Astrocyte (in vitro differentiated cells and primary cell): ENCODE results near the gene GARIN3. TPM values are rescaled to one million over a fixed set of nuclear protein-coding genes. Genes with fewer than 3 reads are reported as not detected.

ENCODE experiments used
- DNase-seq: peaks from one replicate; pipeline ENCODE4 v3.0.0-alpha.2; 2010; ENCODE audit warnings: low read depth
- FAIRE-seq: peaks from 2 replicates; lab custom pipeline; 2011; peaks lifted over from hg19 to GRCh38; lab: Jason Lieb, UNC
- H2AFZ ChIP-seq: 2 replicates; pipeline ENCODE4 v1.6.0; 2012; ENCODE audit warnings: low read depth, low read length, inconsistent platforms
- H3K27ac ChIP-seq: 2 replicates; pipeline ENCODE4 v1.5.1; 2011; ENCODE audit warnings: low read depth, low read length, inconsistent platforms
- H3K27me3 ChIP-seq: 2 replicates; pipeline ENCODE4 v1.6.0; 2011; ENCODE audit warnings: low read length, inconsistent platforms; ENCODE audit not compliant: insufficient read depth
- H3K36me3 ChIP-seq: 2 replicates; pipeline ENCODE4 v1.5.1; 2011; ENCODE audit warnings: low read length, inconsistent platforms; ENCODE audit not compliant: insufficient read depth
- H3K4me1 ChIP-seq: 2 replicates; pipeline ENCODE4 v1.5.1; 2011; ENCODE audit warnings: low read length, inconsistent platforms; ENCODE audit not compliant: insufficient read depth
- H3K4me2 ChIP-seq: 2 replicates; pipeline ENCODE4 v1.6.0; 2012; ENCODE audit warnings: low read length, inconsistent platforms
- H3K4me3 ChIP-seq: 2 replicates; pipeline ENCODE4 v1.5.1; 2011; ENCODE audit warnings: low read depth, mild to moderate bottlenecking, low read length, inconsistent platforms; ENCODE audit not compliant: insufficient read depth
- H3K79me2 ChIP-seq: 2 replicates; pipeline ENCODE4 v1.6.0; 2012; ENCODE audit warnings: mild to moderate bottlenecking, low read length, inconsistent platforms; ENCODE audit not compliant: insufficient read depth
- H3K9ac ChIP-seq: 2 replicates; pipeline ENCODE4 v1.6.0; 2012; ENCODE audit warnings: mild to moderate bottlenecking, low read length, inconsistent platforms
- H3K9me3 ChIP-seq: 2 replicates; pipeline ENCODE4 v1.5.1; 2012; ENCODE audit warnings: low read depth, mild to moderate bottlenecking, low read length, inconsistent platforms; ENCODE audit not compliant: insufficient read depth
- H4K20me1 ChIP-seq: 2 replicates; pipeline ENCODE4 v1.6.0; 2012; ENCODE audit warnings: low read length, inconsistent platforms; ENCODE audit not compliant: insufficient read depth
- H3K27ac Mint-ChIP-seq: one replicate; pipeline ENCODE4 v1.8.0; 2021; ENCODE audit warnings: mild to moderate bottlenecking, mixed read lengths; ENCODE audit not compliant: unreplicated experiment
- H3K27me3 Mint-ChIP-seq: one replicate; pipeline ENCODE4 v1.8.0; 2021; ENCODE audit warnings: low read depth, mixed read lengths; ENCODE audit not compliant: unreplicated experiment
- H3K36me3 Mint-ChIP-seq: one replicate; pipeline ENCODE4 v1.8.0; 2021; ENCODE audit warnings: low read depth, mixed read lengths; ENCODE audit not compliant: unreplicated experiment
- H3K4me1 Mint-ChIP-seq: one replicate; pipeline ENCODE4 v1.8.0; 2021; ENCODE audit warnings: low read depth, mixed read lengths; ENCODE audit not compliant: unreplicated experiment
- H3K4me3 Mint-ChIP-seq: one replicate; pipeline ENCODE4 v1.8.0; 2021; ENCODE audit warnings: mild to moderate bottlenecking, moderate library complexity, mixed read lengths; ENCODE audit not compliant: unreplicated experiment
- H3K9me3 Mint-ChIP-seq: one replicate; pipeline ENCODE4 v1.8.0; 2021; ENCODE audit warnings: mild to moderate bottlenecking, mixed read lengths; ENCODE audit not compliant: unreplicated experiment
- CTCF ChIP-seq: IDR thresholded peaks from 2 replicates; pipeline ENCODE4 v1.5.1; 2011; ENCODE audit warnings: low read depth, mild to moderate bottlenecking, inconsistent platforms, low read length, moderate library complexity; ENCODE audit not compliant: insufficient read depth
- EZH2 ChIP-seq: IDR thresholded peaks from 2 replicates; pipeline ENCODE4 v1.6.1; 2012; ENCODE audit warnings: mild to moderate bottlenecking, low read length, inconsistent platforms; ENCODE audit not compliant: insufficient read depth
- total RNA-seq: library from RNA; stranded (reverse); gene quantifications from 2 replicates; pipeline ENCODE4 v1.2.1, GENCODE V29; 2021

Gene GARIN3
- total RNA-seq, 1 donor from 2014 or later, result not detected

GRCh38 chr5:157204765-157205164, 38.7 kb upstream of the GARIN3 start:
- H3K4me3 Mint-ChIP-seq, result no peak overlapping the region
- no peaks in the 10 kb centered on the region for H3K36me3 ChIP-seq
- no peaks in the 10 kb centered on the region for H4K20me1 ChIP-seq
- H3K9ac ChIP-seq, result no peak overlapping the region
- no peak overlapping the region for H3K27ac Mint-ChIP-seq
- H3K4me2 ChIP-seq, result no peak overlapping the region
- no peaks in the 10 kb centered on the region for H3K27me3 ChIP-seq
- no peaks in the 10 kb centered on the region for H3K4me1 Mint-ChIP-seq
- H3K4me3 ChIP-seq, result no peak overlapping the region
- no peaks in the 10 kb centered on the region for H3K4me1 ChIP-seq
- peaks cover 2% of the 10 kb centered on the region for H3K9me3 ChIP-seq
- no peaks in the 10 kb centered on the region for H3K79me2 ChIP-seq
- H3K36me3 Mint-ChIP-seq, result no peaks in the 10 kb centered on the region
- no peak overlapping the region for H3K27ac ChIP-seq
- no peak overlapping the region for H2AFZ ChIP-seq
- no peaks in the 10 kb centered on the region for H3K27me3 Mint-ChIP-seq
- DNase-seq (no peak), FAIRE-seq (no peak)
- no peak for TF ChIP-seq CTCF
- TF ChIP-seq EZH2, result no peak
- peaks cover 2% of the 10 kb centered on the region for H3K9me3 Mint-ChIP-seq

GRCh38 chr5:157203417-157203816, 37.4 kb upstream of the GARIN3 start:
- no peak overlapping the region for H3K9ac ChIP-seq
- H3K4me3 ChIP-seq, result no peak overlapping the region
- H4K20me1 ChIP-seq, result no peaks in the 10 kb centered on the region
- Mint-ChIP-seq H3K27me3 (no peaks in the 10 kb centered on the region), H3K4me1 (no peaks in the 10 kb centered on the region), H3K4me3 (no peak overlapping the region), H3K9me3 (peaks cover 2% of the 10 kb centered on the region), H3K27ac (no peak overlapping the region), H3K36me3 (no peaks in the 10 kb centered on the region)
- no peaks in the 10 kb centered on the region for H3K4me1 ChIP-seq
- DNase-seq (no peak), FAIRE-seq (no peak)
- TF ChIP-seq CTCF, result no peak
- no peak for TF ChIP-seq EZH2
- no peak overlapping the region for H3K27ac ChIP-seq
- H3K4me2 ChIP-seq, result no peak overlapping the region
- H2AFZ ChIP-seq, result no peak overlapping the region
- no peaks in the 10 kb centered on the region for H3K36me3 ChIP-seq
- H3K27me3 ChIP-seq, result peaks cover 3% of the 10 kb centered on the region
- H3K79me2 ChIP-seq, result no peaks in the 10 kb centered on the region
- peaks cover 2% of the 10 kb centered on the region for H3K9me3 ChIP-seq

- H3K9me3 Mint-ChIP-seq, result peaks cover 2% of the 10 kb centered on the region
- no peaks in the 10 kb centered on the region for H3K36me3 Mint-ChIP-seq
- DNase-seq, result no peak
- H3K9ac ChIP-seq, result no peak overlapping the region
- no peaks in the 10 kb centered on the region for H3K27me3 Mint-ChIP-seq
- no peak overlapping the region for H2AFZ ChIP-seq
- peaks cover 3% of the 10 kb centered on the region for H3K27me3 ChIP-seq
- no peak overlapping the region for H3K27ac ChIP-seq
- H3K4me3 ChIP-seq, result no peak overlapping the region
- no peaks in the 10 kb centered on the region for H3K36me3 ChIP-seq
- H3K27ac Mint-ChIP-seq, result no peak overlapping the region
- no peaks in the 10 kb centered on the region for H3K79me2 ChIP-seq
- no peaks in the 10 kb centered on the region for H4K20me1 ChIP-seq
- peaks cover 2% of the 10 kb centered on the region for H3K9me3 ChIP-seq
- no peak overlapping the region for H3K4me3 Mint-ChIP-seq
- no peaks in the 10 kb centered on the region for H3K4me1 ChIP-seq
- H3K4me1 Mint-ChIP-seq, result no peaks in the 10 kb centered on the region
- no peak overlapping the region for H3K4me2 ChIP-seq
- FAIRE-seq, result no peak
- TF ChIP-seq EZH2 (no peak), CTCF (no peak)
These were observed 35.8 kb upstream of the GARIN3 start for GRCh38 chr5:157201857-157202256.
